ENCODE data around the gene PAPPA2.

PAPPA2 gene

DNA sequence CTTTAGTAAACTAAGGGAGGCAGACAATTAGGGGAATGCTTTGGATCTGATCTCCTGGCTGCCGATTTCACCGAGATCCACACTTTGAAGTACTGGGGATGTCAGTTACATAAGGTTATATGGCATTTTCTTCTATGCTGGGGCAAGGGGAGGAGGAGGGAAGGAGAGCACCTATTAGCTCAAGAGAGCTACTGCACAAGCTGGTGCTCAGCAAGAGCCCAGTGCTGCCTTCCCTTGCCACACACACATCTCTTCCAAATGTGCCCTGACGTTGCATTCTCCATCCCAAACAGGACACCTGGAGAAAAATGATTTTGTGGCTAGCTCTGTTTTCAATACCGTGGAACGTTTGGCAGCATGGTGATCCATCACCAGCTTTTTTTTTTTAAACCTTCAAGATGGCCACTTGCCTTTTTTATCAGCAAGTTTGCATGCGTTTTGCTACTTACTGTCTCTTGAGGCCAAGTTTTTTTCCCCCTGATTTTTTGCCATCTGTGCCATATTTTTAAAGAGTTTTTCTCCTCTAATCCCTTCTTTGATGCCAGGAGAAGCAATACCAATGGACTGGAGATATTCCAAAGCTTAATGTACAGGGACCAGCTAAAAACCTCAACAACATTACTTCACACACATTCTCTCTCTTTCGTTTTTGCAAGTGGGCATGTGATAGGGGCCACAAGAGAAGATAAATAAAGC, 66.6 kb downstream of the PAPPA2 start:
- POLR2A ChIA-PET: no interaction called here
- Histone ChIP-seq H3K4me1 (ENCODE audit: control insufficient read depth, insufficient read depth, low read length) (no peaks in the 10 kb centered on the region), H3K27ac (ENCODE audit: extremely low read depth, low read depth, low read length) (no peak overlapping the region), H3K4me3 (ENCODE audit: low read depth, low read length) (no peak overlapping the region), H3K36me3 (ENCODE audit: control insufficient read depth in 2 of 2, insufficient read depth in 1 of 2, low read length in 2 of 2) (no peaks in the 10 kb centered on the region), H3K9me3 (ENCODE audit: control insufficient read depth, insufficient read depth, low read depth, low read length) (no peaks in the 10 kb centered on the region)
- TF ChIP-seq ZNF112 (tag by site-specific recombination; IDR thresholded peaks at IDR 0.05): no peak
- TF ChIP-seq ZXDB (tag by site-specific recombination; IDR thresholded peaks at IDR 0.05): no peak
- no peak for TF ChIP-seq ZNF426 (tag by site-specific recombination; IDR thresholded peaks at IDR 0.05)
- TF ChIP-seq BCL11B (tag by site-specific recombination; IDR thresholded peaks at IDR 0.05; ENCODE audit: low read depth): no peak
- TF ChIP-seq, protein P1, sequence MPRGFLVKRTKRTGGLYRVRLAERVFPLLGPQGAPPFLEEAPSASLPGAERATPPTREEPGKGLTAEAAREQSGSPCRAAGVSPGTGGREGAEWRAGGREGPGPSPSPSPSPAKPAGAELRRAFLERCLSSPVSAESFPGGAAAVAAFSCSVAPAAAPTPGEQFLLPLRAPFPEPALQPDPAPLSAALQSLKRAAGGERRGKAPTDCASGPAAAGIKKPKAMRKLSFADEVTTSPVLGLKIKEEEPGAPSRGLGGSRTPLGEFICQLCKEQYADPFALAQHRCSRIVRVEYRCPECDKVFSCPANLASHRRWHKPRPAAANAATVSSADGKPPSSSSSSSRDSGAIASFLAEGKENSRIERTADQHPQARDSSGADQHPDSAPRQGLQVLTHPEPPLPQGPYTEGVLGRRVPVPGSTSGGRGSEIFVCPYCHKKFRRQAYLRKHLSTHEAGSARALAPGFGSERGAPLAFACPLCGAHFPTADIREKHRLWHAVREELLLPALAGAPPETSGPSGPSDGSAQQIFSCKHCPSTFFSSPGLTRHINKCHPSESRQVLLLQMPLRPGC (tag by site-specific recombination; IDR thresholded peaks at IDR 0.05): no peak
- no peak for TF ChIP-seq ZNF544 (tag by site-specific recombination; IDR thresholded peaks at IDR 0.05)
- no peak for TF ChIP-seq ZNF324 (tag by site-specific recombination; IDR thresholded peaks at IDR 0.05)
- no peak for TF ChIP-seq ZNF354C (tag by site-specific recombination; IDR thresholded peaks at IDR 0.05; ENCODE audit: borderline replicate concordance, low read depth)
- no peak for TF ChIP-seq ZNF433 (tag by site-specific recombination; IDR thresholded peaks at IDR 0.05; ENCODE audit: low read depth)
- TF ChIP-seq ZFP69B (tag by site-specific recombination; IDR thresholded peaks at IDR 0.05): no peak
- TF ChIP-seq ZNF624 (tag by site-specific recombination; IDR thresholded peaks at IDR 0.05): no peak
- no peak for TF ChIP-seq IKZF3 (tag by site-specific recombination; IDR thresholded peaks at IDR 0.05)
- TF ChIP-seq ZNF654 (tag by site-specific recombination; IDR thresholded peaks at IDR 0.05; ENCODE audit: low read depth): no peak
- no peak for TF ChIP-seq ZNF341 (tag by site-specific recombination; IDR thresholded peaks at IDR 0.05; ENCODE audit: low read depth)
- TF ChIP-seq, protein P2, sequence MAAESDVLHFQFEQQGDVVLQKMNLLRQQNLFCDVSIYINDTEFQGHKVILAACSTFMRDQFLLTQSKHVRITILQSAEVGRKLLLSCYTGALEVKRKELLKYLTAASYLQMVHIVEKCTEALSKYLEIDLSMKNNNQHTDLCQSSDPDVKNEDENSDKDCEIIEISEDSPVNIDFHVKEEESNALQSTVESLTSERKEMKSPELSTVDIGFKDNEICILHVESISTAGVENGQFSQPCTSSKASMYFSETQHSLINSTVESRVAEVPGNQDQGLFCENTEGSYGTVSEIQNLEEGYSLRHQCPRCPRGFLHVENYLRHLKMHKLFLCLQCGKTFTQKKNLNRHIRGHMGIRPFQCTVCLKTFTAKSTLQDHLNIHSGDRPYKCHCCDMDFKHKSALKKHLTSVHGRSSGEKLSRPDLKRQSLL (tag by site-specific recombination; IDR thresholded peaks at IDR 0.05): no peak
- CTCF ChIA-PET: interaction anchor here (0.6 kb wide), 1 partner anchor 44 kb away, joined by 3 read pairs; no protein-coding TSS in a partner anchor

DNA sequence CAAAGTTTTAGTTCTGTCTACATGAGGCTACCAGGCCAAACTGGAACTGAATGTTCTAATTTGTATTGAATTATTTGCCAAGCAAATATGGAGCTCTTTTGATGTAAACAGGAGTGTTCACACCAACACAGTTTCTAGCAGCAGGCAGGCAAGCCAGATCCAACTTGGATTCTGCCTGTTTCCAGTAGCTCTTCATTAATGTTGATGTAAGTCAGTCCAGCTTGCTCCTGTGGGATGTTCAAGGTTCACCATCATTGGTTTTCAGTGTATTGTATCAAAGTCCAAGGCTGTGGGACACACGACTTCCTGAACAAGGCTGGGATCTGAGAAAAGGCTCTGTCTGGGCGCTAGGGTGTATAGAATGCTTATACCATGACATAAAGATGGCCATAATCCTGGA, 68.1 kb downstream of the PAPPA2 start:
- ChIA-PET POLR2A (no interaction called here), CTCF (interaction anchor here (0.5 kb wide), 1 partner anchor 403 kb away, joined by 5 read pairs; no protein-coding TSS in a partner anchor)
- no peak overlapping the region for H3K4me3 ChIP-seq (ENCODE audit: low read depth, low read length)
- no peak overlapping the region for H3K27ac ChIP-seq (ENCODE audit: extremely low read depth, low read depth, low read length)
- no peaks in the 10 kb centered on the region for H3K4me1 ChIP-seq (ENCODE audit: control insufficient read depth, insufficient read depth, low read length)
- no peaks in the 10 kb centered on the region for H3K9me3 ChIP-seq (ENCODE audit: control insufficient read depth, insufficient read depth, low read depth, low read length)
- no peaks in the 10 kb centered on the region for H3K36me3 ChIP-seq (ENCODE audit: control insufficient read depth in 2 of 2, insufficient read depth in 1 of 2, low read length in 2 of 2)
- TF ChIP-seq ZNF626 (tag by site-specific recombination; IDR thresholded peaks at IDR 0.05): no peak
- TF ChIP-seq ZNF211 (tag by site-specific recombination; IDR thresholded peaks at IDR 0.05; ENCODE audit: low read depth): no peak
- TF ChIP-seq, protein P3, sequence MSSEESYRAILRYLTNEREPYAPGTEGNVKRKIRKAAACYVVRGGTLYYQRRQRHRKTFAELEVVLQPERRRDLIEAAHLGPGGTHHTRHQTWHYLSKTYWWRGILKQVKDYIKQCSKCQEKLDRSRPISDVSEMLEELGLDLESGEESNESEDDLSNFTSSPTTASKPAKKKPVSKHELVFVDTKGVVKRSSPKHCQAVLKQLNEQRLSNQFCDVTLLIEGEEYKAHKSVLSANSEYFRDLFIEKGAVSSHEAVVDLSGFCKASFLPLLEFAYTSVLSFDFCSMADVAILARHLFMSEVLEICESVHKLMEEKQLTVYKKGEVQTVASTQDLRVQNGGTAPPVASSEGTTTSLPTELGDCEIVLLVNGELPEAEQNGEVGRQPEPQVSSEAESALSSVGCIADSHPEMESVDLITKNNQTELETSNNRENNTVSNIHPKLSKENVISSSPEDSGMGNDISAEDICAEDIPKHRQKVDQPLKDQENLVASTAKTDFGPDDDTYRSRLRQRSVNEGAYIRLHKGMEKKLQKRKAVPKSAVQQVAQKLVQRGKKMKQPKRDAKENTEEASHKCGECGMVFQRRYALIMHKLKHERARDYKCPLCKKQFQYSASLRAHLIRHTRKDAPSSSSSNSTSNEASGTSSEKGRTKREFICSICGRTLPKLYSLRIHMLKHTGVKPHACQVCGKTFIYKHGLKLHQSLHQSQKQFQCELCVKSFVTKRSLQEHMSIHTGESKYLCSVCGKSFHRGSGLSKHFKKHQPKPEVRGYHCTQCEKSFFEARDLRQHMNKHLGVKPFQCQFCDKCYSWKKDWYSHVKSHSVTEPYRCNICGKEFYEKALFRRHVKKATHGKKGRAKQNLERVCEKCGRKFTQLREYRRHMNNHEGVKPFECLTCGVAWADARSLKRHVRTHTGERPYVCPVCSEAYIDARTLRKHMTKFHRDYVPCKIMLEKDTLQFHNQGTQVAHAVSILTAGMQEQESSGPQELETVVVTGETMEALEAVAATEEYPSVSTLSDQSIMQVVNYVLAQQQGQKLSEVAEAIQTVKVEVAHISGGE (tag by site-specific recombination; conservative IDR thresholded peaks at IDR 0.05; ENCODE audit: low read depth): no peak
- no peak for TF ChIP-seq ZNF76 (tag by site-specific recombination; IDR thresholded peaks at IDR 0.05; ENCODE audit: borderline replicate concordance, low read depth)
- TF ChIP-seq ZNF521 (tag by site-specific recombination; IDR thresholded peaks at IDR 0.05): no peak
- no peak for TF ChIP-seq MEIS1 (CRISPR knock-in tag; IDR thresholded peaks at IDR 0.05; ENCODE audit: borderline replicate concordance)
- TF ChIP-seq, protein P4, sequence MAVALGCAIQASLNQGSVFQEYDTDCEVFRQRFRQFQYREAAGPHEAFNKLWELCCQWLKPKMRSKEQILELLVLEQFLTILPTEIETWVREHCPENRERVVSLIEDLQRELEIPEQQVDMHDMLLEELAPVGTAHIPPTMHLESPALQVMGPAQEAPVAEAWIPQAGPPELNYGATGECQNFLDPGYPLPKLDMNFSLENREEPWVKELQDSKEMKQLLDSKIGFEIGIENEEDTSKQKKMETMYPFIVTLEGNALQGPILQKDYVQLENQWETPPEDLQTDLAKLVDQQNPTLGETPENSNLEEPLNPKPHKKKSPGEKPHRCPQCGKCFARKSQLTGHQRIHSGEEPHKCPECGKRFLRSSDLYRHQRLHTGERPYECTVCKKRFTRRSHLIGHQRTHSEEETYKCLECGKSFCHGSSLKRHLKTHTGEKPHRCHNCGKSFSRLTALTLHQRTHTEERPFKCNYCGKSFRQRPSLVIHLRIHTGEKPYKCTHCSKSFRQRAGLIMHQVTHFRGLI (tag by site-specific recombination; IDR thresholded peaks at IDR 0.05): no peak
- no peak for TF ChIP-seq ZNF571 (tag by site-specific recombination; IDR thresholded peaks at IDR 0.05)
- no peak for TF ChIP-seq IKZF3 (tag by site-specific recombination; IDR thresholded peaks at IDR 0.05)
- no peak for TF ChIP-seq KLF7 (tag by site-specific recombination; IDR thresholded peaks at IDR 0.05; ENCODE audit: borderline replicate concordance)
- TF ChIP-seq, protein P2 (tag by site-specific recombination; IDR thresholded peaks at IDR 0.05): no peak
- TF ChIP-seq ZNF610 (tag by site-specific recombination; IDR thresholded peaks at IDR 0.05; ENCODE audit: borderline replicate concordance): no peak
- TF ChIP-seq ZNF792 (tag by site-specific recombination; IDR thresholded peaks at IDR 0.05): no peak
